Posterior cingulate gyrus (tissue), 11 donors: ENCODE measurements around the gene BICDL1.

ENCODE experiments used
- DNase-seq, 10 donors: peaks; one replicate each; pipeline versions ENCODE4 v3.0.0 to v3.0.0-alpha.2; 2020 to 2021; ENCODE audit warnings: mixed read lengths in 3 of 10
- intact Hi-C: fragments of 100-400 bp; cut with DNase I; formaldehyde crosslinking; loops from one replicate; pipeline ENCODE4 v1.15.1; 2023

The BICDL1 gene

DNA sequence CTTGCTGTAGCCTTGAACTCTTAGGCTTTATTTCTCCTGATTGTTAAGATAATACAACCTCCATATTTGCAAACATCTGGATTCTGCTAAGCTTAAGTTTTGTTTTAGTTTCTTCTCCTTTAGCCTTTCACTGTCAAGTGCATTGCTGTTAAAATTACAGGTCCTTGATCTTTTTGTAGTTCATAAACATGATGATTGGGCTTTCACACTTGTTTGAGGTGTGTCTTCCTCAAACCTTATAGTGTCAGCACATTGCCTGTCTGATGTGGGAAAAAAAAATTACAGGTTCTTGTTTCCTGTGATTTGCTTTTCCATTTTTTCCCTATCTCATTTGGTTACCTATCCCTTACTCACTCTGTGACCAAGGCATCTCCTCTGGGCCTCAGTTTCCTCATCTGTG lies 59.2 kb downstream of the BICDL1 start:
- no peak for DNase-seq
- intact Hi-C loops = no loop called here

DNA sequence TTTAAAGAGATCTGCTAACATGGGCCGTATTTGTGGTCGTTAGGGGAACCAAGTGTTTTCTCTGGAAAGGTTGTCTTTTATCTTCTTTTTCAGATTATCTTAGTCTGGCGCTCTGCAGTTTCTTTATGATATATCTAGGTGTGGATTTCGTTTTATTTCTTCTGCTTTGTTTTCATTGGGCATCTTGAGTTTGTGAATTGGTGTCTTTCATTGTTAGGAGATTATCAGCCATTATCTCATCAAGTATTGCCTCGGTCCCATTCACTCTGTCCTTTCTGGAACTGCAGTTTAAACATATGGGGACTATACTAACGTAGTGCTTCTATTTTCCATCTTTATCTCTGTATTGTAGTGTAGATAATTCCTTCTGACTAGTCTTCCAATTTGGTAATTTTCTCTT lies 60.4 kb downstream of the BICDL1 start:
- intact Hi-C loops = no loop called here
- no peak for DNase-seq

DNA sequence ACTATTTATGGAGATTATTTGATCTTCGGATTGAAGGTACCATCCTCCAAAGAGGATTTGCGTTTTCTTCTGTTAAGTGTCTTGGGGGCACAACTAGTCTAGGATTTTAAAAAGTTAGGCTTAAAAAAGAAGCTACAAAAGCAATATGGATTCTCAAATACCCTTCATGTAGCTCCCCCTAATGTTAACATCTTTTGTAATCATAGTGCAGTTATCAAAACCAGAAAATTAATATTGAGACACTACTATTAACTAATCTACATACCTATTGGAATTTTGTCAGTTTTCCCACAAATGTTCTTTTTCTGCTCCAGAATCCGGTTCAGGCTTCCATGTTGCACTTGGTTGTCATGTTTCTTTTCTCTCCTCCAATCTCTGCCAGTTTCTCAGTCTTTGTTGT lies 62.5 kb downstream of the BICDL1 start:
- DNase-seq = no peak

DNA sequence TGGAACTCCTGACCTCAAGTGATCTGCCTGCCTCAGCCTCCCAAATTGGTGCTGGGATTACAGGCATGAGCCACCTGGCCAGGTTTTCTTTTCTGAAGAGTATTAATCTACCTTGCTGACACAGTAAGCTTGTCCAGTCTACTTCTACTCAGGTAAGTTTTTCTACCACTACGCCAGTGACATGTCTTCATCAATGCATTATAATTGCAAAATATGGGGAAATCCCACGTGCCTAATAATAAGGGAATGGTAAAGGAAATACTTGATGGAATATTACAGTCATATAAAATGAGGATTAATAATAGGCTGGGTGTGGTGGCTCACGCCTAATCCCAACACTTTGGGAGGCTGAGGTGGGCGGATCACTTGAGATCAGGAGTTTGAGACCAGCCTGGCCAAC lies 65.3 kb downstream of the BICDL1 start:
- intact Hi-C loops = no loop called here
- no peak for DNase-seq

More for the DNA sequence above, 62.5 kb downstream of the BICDL1 start:
- intact Hi-C loops = no loop called here

DNA sequence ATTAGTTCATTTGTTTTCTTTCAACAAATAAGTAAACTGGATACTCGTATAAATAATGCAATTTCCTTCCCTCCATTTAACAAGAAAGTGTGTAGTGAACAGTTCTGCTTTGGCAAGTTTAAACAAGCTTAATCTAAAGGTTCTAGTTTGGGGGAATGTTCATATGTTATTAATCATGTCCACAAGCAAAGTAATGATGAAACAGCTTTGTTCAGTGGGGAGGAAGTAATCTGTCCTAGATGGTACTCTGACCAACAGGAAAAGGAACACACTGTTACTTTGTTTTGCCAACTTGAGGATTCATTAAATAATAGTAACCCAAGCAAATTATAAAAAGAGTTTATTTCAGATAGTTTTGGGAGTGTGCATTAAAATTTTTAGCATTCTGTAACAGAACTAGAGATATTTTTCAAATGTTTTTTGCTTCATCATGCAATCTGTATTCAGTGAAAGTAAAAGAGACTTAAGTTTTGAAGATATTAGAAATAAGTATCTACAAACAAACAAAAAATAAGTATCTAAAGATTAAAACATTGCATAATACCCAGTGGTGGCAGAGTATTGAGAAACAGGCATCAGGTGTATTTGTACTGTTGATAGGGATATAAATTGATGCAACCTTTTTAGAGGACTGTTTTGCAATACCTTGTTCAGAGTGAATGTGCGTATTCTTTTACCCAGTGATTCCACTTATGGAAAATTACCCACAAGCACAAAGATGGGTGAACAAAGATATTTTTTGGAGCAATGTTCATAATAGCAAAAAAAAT lies 66.4 kb downstream of the BICDL1 start:
- DNase-seq = no peak
- intact Hi-C loops = no loop called here

DNA sequence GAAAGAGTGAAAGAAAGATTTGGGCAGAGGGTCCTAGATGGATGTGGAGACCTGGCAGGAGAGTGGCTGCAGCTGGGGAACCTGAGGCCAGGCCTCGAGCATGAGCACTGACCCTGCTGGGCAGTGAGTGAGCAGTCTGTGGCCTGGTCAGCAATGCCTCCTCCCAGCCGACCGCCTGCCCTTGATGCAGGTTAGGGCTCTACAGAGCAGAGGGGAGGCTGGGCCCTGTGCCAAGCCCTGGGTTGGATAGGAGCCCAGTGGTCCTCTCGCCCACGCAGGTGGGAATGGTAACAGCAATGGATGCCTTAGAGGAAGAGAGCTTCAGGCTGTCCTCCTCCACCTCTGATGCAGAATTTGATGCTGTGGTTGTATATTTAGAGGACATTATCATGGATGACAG lies 67.7 kb downstream of the BICDL1 start:
- intact Hi-C loops = no loop called here
- DNase-seq = no peak

DNA sequence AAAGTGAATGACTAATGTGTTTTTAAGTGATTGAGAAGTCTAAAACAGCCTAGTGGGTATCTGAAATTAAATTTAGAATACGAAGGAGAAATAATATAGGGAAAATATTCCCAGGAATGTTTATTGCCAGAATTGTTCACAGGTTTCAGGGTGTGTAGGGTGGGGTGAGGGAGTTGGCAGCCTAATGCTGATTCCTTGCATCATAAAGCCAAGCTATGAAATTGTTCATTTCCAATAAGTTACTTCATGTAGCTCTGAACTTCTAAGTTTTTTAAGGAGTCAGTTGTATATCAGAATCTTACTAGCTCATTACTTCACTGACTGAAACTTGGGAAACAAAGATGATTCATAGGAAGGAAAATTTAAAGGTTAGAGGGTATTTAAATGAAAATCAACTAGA lies 71.2 kb downstream of the BICDL1 start:
- intact Hi-C loops = no loop called here

DNA sequence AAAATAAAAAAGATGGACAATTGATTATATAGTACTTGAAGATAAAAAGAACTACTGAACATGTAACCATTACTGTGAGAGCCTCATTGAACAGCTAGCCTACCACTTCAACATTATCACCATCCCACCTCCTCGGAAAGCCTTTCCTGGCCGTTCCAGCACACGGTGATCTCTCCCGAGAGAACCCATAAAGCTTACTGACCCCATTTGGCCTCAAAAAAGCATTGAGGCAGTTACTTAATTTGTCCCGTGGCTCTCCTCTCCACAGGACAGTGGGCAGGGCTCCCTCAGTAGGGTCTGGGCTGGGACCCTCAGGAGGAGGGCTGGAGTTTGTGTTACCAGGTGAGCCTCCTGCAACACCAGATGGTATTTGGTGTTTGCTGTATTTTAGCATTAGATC lies 71.7 kb downstream of the BICDL1 start:
- DNase-seq = peak in 1 of 10 donors; percentile 12
- intact Hi-C loops = no loop called here

More for the DNA sequence above, 71.2 kb downstream of the BICDL1 start:
- no peak for DNase-seq

DNA sequence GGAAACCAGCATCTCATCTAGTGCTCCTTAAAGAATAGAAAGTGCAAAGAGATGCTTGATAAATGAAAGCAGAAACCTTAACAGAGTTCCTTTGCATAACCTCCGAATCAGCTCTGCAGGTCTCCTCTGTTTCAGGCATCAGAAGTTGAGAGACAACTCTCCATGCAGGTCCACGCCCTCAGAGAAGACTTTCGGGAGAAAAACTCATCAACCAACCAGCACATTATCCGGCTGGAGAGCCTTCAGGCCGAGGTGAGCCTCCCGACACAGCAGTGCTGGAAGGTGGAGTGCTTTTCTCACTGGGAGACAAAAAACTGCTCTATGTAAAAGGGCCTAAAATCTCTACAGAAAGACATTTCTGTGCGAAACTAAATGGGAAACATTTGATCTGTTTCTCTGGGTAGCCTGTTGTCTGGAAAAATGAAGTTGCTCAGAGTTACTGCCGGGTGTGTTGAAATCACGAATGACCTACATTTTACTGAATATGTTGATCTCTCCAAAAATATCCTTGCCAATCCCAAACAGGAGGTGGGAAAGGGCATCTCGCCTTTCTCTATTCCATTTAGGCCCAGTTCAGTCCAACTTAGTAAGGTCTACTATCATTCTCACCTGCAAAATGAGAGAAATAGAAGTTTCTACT lies 72.7 kb downstream of the BICDL1 start:
- intact Hi-C loops = no loop called here
- DNase-seq = peak in 1 of 10 donors; percentile 36

DNA sequence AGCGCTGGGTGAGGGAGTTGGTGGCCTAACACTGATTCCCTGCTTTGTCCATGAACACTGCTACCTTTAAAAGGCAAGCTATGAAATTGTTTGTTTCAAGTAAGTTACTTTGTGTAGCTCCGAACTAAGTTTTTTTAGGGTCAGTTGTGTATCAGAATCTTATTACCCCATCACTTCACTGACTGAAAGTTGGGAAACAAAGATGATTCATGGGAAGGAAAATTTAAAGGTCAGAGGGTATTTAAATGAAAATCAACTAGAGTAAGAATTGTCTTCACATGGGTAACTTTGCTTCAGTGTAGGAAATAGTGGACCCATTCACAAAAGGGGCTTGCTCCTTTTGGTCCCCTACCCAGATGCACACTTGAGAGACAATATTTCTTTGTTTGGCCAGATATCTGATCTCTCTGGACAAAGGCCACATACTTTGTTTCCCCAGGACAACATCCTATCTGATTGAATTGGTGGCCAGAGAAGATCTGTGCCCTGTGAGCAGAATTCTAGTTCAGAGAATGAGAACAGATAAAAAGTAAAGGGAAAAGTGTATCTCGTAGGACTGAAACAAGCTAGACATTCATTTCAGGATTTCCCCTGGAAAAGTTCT lies 74.0 kb downstream of the BICDL1 start:
- DNase-seq = no peak
- intact Hi-C loops = no loop called here

DNA sequence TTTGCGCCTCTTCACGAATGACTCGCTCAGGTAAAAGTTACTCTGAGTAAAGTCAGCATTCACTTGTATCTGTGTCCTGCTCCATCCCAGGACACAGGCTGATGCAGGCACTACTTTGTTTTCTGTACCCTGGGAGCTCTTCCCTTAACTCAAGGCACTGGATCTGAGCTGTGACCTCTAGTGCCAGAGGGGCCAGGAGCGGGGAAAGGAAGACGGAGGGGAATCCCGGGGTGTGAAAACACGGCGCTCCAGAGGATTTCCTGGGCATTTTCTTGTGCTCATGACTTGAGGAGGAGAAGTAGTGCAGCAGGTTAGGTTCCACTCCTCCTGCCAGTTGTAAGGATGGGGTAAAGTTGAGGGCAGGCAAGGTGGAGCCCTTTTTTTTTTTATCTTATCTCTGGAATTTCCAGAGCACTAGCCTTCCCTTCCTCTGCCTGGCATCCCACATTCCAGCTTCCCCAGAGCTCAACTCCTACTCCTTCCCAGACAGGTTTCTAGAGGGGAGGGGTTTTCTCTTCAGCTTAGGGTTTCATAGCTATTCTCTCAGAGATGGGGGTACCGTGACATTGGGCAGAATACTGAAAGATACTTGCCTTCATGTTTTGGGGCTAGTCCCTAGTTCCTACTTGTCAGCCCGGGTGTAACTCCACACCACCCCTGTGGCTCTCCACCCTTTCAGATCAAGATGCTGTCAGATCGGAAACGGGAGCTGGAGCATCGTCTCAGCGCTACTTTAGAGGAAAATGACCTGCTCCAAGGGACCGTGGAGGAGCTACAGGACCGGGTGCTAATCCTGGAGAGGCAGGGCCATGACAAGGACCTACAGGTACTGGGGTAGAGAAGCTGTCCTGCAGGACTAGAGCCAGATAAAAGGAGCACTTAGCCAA lies 75.3 kb downstream of the BICDL1 start:
- peak in 1 of 10 donors; percentile 55 for DNase-seq
- intact Hi-C loops = no loop called here

DNA sequence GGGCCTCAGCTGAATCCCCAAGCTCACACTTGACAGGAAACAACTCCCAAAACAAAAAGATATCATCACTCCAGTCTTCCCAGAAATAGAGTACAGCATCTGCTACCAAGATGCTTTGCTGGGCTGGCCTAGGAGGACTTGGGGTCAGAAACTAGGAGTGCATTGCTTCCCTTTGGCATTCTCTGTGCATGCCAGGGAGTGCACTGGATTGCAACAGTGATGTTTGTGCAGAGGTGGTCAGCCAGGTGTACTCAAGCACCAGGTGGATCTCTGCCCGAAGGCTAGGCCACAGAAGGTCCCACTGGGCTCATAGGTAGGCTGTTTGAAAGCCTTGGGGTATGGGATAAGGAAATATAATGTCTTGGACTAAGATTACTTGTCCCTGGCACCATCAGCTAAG lies 76.4 kb downstream of the BICDL1 start:
- peak in 1 of 10 donors; percentile 31 for DNase-seq
- intact Hi-C loops = no loop called here

DNA sequence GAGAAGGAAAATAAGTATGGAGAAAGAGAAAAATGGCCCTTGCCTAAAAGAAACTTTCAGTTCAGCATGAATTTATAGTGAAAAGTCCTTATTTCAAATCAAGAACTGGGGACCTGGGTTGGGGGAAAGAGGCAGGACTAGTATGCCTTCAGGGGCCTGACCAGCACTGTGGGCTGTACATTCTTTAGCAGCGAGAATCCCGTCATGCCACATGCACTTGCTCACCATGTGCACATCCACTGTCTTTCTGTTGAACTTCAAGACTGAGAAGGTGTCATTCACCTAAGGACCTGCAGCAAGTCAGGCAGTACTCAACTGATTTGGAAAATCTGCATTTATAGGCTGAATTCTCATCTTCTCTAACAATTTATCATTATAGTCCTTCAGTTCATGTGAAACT lies 77.3 kb downstream of the BICDL1 start:
- DNase-seq = no peak
- intact Hi-C loops = no loop called here

DNA sequence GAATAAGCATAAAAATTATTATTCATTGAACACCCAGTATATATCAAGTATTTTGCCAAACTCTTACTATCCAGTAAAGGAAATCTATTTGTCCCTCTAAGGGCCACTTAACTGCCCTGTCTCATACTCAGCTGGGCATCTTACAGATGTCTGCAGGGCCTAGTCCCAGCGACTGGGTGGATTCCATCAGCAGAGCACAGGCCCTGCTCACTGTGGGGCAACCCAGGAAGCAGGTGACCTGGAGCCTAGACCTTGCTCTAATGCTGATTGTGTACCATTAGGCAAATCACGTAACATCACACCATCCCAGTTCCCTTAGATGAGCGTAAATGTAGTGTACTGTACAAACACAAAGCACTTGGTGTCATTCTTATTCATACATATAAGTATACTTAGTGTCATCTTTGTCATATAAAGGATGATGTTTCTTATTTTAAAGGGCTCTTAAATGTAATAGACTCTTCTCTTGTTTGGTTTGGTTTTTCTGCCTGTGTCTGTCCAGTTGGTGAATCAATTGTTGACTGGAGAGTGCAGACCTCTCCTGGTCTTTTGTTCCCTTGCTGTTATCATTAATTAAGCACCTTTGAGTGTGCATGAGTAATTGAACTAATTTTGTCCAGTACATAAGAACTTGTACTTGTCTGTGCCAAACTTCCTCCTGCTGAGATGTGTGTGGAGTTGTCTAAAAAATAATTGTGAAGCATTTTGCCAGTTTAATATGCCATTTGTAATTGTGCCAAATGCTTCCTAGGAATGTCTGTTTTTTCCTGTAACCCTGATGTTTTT lies 78.2 kb downstream of the BICDL1 start:
- intact Hi-C loops = no loop called here
- no peak for DNase-seq

DNA sequence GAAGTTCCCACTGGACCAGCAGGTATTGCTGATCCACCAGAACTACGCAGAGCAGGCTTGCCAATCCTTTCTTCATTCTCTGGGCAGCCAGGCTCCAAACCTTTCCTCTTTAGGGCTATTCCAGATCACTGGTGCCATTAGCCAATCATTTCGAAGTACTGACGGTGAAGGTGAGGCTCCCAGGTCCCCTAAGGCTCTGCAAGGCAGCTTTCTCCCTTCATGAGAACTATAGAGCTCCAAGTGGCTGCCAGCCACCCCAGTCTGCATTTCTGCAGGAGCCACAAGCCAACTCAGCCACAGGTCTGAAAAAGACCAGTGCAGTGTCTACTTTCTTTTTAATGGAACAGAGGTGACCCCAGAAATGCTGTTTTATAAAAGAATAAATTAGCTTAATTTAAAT lies 78.9 kb downstream of the BICDL1 start:
- DNase-seq = peak in 1 of 10 donors; percentile 52
- intact Hi-C loops = no loop called here

DNA sequence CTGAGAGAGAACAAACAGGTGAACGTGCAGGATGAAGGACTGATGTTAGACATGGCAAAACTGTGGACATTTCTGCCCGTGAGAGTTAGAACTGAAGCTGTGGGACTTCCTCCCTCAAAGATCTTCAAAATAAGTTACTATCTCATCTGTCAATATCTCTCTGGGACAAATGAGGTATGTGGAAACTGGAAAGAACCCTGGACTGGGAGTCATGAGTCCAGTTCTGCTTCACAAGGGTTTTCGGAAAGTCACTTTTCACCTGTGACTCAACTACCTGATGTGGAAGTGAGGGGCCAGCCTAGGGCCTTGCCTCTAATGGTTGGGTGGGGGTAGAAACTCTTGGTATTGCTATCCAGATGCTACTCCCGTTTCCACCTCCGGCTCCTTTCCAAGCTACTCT lies 80.2 kb downstream of the BICDL1 start:
- intact Hi-C loops = no loop called here
- peak in 1 of 10 donors; percentile 12 for DNase-seq

DNA sequence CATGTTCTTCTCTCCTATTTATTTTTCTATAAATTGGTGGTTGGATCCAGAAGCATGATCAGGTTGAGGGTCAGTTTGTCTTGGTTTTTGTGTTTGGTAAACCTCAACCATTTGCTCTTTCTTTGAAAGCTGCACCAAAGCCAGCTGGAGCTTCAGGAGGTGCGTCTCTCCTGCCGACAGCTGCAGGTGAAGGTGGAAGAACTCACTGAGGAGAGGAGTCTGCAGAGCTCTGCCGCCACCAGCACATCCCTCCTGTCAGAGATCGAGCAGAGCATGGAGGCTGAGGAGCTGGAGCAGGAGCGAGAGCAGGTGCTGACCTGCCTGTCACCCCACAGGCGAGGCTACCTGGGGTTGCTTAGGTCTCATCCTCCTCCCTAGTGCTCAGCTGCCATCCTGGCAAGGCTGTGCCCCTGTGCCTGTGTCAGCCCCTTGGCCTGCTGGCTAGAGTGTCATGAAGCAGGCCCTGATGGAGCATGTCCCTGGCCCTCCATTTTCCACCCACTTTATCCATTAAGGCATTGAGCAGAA lies 82.5 kb downstream of the BICDL1 start:
- intact Hi-C loops = no loop called here
- peak in 1 of 10 donors; percentile 50 for DNase-seq

DNA sequence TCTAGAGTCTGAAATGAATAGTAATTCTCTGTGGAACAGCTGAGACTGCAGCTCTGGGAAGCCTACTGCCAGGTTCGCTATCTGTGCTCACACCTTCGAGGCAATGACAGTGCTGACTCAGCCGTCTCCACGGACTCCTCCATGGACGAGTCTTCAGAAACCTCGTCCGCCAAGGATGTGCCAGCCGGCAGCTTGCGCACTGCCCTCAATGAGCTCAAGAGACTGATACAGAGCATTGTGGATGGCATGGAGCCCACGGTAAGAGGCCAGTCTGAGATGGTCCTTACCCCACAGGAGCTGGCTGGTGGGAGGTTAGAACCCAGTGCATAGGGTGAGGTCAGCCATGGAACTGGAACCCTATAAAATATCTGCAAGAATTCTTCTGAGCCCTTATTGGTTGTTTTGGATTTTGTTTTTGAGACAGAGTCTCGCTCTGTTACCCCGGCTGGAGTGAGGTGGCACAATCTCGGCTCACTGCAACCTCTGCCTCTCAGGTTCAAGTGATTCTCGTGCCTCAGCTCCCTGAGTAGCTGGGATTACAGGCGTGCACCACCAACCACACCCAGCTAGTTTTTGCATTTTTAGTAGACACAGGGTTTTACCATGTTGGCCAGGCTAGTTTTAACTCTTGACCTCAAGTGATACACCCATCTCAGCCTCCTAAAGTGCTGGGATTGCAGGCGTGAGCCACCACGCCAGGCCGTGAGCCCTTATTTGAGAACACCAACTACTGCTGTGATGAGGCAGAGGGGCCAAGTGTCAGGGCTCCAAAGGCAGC lies 83.6 kb downstream of the BICDL1 start:
- peak in 1 of 10 donors; percentile 72 for DNase-seq
- intact Hi-C loops = no loop called here

DNA sequence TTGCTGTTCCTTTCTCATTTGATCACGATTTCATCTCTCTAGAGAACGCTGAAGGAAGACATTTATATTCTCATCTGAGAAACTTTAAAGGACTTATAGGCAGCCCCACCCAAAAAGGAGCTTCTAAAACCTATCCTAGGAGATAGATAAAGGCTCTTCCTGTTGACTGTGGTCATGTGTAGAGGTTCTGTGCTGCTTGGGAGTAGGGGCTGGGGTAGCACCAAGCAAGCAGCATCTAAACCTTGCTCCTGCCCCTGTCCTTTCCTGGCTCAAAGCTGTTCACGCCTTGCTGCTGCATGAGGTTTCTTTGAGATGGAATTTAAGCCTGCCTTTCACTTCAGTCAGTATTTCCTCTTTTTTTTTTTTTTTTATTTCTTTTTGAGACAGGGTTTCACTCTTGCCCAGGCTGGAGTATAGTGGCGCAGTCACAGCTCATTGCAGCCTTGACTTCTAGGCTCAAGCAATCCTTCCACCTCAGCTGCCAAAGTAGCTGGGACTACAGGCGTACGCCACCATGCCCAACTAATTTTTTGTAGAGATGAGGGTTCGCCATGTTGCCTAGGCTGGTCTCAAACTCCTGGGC lies 86.1 kb downstream of the BICDL1 start:
- intact Hi-C loops = no loop called here
- peak in 1 of 10 donors; percentile 2 for DNase-seq
